WI38 (cell line): ENCODE measurements around the gene ACTR3C.

Source experiments
- H3K4me3 ChIP-seq: 2 replicates; pipeline ENCODE4 v1.5.1; 2011; ENCODE audit warnings: low read depth, mild to moderate bottlenecking, control low read depth, low read length
- TF ChIP-seq, protein P1 (sequence below): IDR thresholded peaks from 2 replicates; pipeline ENCODE4 v1.5.1; 2012; ENCODE audit warnings: low read depth, mild to moderate bottlenecking, control low read depth, low read length

ACTR3C gene

DNA sequence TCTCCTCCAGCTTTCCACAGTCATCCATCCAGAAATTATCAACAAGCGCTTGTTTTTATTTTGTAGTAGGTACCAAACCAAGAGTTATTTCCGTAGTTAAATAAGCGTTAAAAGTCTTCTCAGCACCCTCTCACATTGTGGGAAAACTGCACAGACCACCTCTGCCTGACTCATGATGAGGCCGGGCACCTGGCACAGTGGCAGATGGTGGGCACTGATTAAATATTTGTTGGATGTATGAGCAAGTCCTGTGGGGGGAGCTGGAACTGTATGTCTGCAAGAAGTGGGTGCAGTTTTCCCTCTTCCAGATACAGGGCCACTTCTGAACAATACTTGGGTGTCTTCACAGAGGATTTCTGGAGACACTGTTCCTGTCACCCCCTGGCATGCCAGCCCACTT is 40.0 kb upstream of the ACTR3C start:
- H3K4me3 ChIP-seq, result no peak overlapping the region
- TF ChIP-seq, protein P1, sequence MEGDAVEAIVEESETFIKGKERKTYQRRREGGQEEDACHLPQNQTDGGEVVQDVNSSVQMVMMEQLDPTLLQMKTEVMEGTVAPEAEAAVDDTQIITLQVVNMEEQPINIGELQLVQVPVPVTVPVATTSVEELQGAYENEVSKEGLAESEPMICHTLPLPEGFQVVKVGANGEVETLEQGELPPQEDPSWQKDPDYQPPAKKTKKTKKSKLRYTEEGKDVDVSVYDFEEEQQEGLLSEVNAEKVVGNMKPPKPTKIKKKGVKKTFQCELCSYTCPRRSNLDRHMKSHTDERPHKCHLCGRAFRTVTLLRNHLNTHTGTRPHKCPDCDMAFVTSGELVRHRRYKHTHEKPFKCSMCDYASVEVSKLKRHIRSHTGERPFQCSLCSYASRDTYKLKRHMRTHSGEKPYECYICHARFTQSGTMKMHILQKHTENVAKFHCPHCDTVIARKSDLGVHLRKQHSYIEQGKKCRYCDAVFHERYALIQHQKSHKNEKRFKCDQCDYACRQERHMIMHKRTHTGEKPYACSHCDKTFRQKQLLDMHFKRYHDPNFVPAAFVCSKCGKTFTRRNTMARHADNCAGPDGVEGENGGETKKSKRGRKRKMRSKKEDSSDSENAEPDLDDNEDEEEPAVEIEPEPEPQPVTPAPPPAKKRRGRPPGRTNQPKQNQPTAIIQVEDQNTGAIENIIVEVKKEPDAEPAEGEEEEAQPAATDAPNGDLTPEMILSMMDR, result no peak

DNA sequence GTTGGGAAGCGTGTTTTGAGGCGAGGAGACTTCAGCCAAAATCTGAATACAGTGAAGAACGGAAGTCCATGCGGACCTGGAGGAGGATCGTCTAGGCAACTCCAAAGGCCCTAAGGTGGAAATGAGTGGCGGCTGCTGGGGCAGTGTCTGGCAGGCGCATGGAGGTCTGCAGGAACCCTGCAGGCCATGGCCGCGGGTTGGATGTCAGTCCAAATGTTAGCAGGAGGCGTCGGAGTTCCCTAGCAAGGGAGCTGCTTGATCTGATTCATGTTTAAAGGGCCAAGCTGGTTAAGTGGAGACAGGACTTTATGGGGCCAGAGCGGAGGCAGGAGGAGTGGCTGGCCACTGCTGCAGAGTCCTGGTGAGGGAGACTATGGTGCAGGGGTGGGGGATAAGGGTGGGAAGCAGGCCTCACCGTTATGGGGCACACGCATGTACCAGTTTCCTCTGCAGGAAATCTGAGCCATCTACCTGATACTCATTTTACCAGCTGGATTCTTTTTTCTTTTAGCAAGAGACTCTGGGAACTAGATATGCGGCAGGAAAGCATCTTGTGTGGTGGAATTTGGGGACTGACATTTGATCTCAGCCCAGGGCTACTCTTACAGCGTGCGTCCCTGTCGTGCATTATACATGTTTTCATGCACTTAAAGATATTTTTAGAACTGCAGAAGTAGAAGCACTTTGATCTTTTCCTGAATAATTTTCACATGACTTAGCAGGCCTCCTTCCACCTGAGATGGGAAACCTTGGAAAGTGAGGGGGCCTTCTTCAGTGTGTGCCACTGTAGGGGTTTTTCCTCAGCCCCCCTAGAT is 38.7 kb upstream of the ACTR3C start:
- TF ChIP-seq, protein P1, result no peak
- H3K4me3 ChIP-seq, result no peak overlapping the region

DNA sequence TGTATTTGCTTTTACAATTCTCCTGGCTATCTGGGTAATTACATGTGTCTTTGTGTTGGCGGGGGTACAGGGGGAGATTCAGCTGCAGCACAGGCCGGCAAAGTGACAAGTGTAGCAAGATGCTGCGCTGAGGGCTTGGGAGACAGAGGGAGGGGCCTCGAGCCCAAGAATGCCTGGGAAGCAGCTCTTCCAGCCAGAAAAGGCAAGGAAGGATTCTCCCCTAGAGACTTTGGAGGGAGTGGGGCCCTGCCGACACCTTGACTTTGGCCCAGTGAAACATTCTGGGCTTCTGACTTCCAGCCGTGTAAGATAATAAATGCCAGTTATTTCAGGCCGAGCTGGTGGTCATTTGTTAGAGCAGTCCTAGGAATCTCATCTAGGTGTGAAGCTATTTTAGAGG is 38.1 kb upstream of the ACTR3C start:
- H3K4me3 ChIP-seq, result no peak overlapping the region
- TF ChIP-seq, protein P1, result no peak

DNA sequence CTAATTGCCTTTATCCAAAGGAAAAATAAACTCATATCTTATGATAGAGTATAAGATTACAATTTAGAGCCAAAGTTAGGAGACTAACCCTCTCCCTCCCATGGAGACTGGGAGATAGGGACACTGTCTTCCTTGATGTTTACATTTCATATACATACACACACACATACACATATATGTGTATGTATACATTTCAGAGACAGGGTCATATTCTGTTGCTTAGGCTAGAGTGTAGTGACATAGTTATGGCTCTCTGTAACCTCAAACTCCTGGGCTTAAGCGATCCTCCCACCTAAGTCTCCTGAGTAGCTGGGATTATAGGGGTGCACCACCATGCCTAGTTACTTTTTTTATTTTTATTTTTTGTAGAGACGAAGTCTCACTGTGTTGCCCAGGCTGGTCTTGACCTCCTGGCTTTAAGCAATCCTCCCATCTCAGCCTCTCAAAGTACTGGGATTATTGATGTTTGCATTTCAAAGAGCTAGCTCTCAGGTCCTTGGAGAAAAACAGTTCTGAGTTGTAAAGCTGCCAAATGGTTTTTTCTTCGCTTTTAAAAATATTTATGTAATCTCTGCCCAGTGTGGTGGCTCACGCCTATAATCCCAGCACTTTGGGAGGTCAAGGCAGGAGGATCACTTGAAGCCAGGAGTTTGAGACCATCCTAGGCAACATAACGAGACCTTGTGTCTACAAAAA is 37.2 kb upstream of the ACTR3C start:
- no peak overlapping the region for H3K4me3 ChIP-seq
- TF ChIP-seq, protein P1, result no peak

DNA sequence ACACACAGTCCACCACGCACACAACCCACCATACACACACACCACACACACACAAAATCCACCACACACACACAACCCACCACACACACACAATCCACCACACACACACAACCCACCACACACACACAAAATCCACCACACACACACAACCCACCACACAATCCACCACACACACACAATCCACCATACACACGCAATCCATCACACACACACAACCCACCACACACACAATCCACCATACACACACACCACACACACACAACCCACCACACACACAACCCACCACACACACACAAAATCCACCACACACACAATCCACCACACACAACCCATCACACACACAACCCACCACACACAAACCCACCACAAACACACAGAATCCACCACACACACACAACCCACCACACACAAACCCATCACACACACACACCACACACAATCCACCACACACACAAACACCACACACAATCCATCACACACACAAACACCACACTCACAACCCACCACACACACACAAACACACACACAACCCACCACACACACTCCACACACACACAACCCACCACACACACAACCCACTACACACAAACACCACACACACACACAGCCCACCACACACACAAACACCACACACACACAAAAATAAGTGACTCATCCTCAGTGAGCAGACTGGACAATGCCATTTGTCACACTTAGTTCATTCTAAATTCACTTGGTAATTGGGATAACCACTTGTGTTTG is 36.4 kb upstream of the ACTR3C start:
- TF ChIP-seq, protein P1, result no peak

DNA sequence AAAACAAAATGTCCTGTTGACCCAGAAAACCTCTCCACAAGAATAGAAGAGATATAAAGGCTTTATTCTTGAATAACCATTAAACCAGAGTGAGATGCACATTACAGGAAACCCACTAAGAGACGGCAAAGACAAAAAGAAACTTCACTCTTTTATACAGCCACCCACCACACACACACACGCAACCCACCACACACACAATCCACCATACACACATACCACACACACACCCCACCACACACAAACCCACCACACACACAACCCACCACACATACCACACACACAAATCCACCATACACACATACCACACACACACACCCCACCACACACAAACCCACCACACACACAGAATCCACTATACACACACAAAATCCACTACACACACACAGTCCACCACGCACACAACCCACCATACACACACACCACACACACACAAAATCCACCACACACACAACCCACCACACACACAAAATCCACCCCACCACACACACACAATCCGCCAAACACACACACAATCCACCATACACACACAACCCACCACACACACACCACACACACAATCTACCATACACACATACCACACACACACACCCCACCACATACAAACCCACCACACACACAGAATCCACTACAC is 35.8 kb upstream of the ACTR3C start:
- TF ChIP-seq, protein P1, result no peak
- no peak overlapping the region for H3K4me3 ChIP-seq

More for the DNA sequence above, 36.4 kb upstream of the ACTR3C start:
- no peak overlapping the region for H3K4me3 ChIP-seq
